Calu3 (cell line): ENCODE results near the gene TTC17. TPM values are rescaled to one million over a fixed set of nuclear protein-coding genes. Genes with fewer than 3 reads are reported as not detected.

Source experiments
- Bru-seq: library from RNA; stranded (reverse); fragments of 400-500 nt; gene quantifications from one replicate; lab custom pipeline; 2021; lab: Mats Ljungman, UMichigan
- BruChase-seq, 2 experiments: library from RNA; stranded (reverse); fragments of 400-500 nt; gene quantifications; one replicate each; lab custom pipeline; 2021; lab: Mats Ljungman, UMichigan
- BruUV-seq: library from RNA; stranded (reverse); fragments of 400-500 nt; replicated peaks from 2 replicates; lab custom pipeline; 2021; lab: Mats Ljungman, UMichigan
- CTCF ChIA-PET: fragments of 300-600 bp; sonication (Branson Sonifier 250); formaldehyde crosslinking; loops from one replicate; lab custom pipeline; 2022; ENCODE audit warnings: antibody characterized with exemption; lab: Charles Lee
- DNase-seq: peaks from one replicate; pipeline ENCODE4 v3.0.0; 2022
- H3K27ac Mint-ChIP-seq: one replicate; pipeline ENCODE4 v1.8.0; 2022; ENCODE audit warnings: mixed read lengths; ENCODE audit not compliant: unreplicated experiment
- H3K27me3 Mint-ChIP-seq: one replicate; pipeline ENCODE4 v1.8.0; 2022; ENCODE audit warnings: mixed read lengths; ENCODE audit not compliant: unreplicated experiment
- H3K36me3 Mint-ChIP-seq: one replicate; pipeline ENCODE4 v1.8.0; 2022; ENCODE audit warnings: mild to moderate bottlenecking, moderate library complexity, mixed read lengths; ENCODE audit not compliant: insufficient read depth, unreplicated experiment
- H3K4me1 Mint-ChIP-seq: one replicate; pipeline ENCODE4 v1.8.0; 2022; ENCODE audit warnings: mild to moderate bottlenecking, low read depth, mixed read lengths; ENCODE audit not compliant: unreplicated experiment
- H3K4me3 Mint-ChIP-seq: one replicate; pipeline ENCODE4 v1.8.0; 2022; ENCODE audit warnings: mild to moderate bottlenecking, low read depth, moderate library complexity, mixed read lengths; ENCODE audit not compliant: unreplicated experiment
- H3K9me3 Mint-ChIP-seq: one replicate; pipeline ENCODE4 v1.8.0; 2022; ENCODE audit warnings: low read depth, mixed read lengths; ENCODE audit not compliant: unreplicated experiment
- CTCF ChIP-seq: fragments of 200-600 bp; IDR thresholded peaks from one replicate; pipeline ENCODE4 v1.8.0; 2022; ENCODE audit warnings: antibody characterized with exemption; ENCODE audit not compliant: unreplicated experiment
- intact Hi-C: fragments of 100-400 bp; cut with micrococcal nuclease; formaldehyde crosslinking; loops from one replicate; pipeline ENCODE4 v1.10.0; 2022; ENCODE audit not compliant: unreplicated experiment
- long read RNA-seq: library from polyadenylated mRNA; stranded (forward); transcript quantifications from one replicate; pipeline ENCODE4 v2.0.0, GENCODE V29; 2022
- total RNA-seq: library from RNA; stranded (reverse); gene quantifications from 2 replicates; pipeline ENCODE4 v1.2.3, GENCODE V29; 2022

The TTC17 gene, protein sequence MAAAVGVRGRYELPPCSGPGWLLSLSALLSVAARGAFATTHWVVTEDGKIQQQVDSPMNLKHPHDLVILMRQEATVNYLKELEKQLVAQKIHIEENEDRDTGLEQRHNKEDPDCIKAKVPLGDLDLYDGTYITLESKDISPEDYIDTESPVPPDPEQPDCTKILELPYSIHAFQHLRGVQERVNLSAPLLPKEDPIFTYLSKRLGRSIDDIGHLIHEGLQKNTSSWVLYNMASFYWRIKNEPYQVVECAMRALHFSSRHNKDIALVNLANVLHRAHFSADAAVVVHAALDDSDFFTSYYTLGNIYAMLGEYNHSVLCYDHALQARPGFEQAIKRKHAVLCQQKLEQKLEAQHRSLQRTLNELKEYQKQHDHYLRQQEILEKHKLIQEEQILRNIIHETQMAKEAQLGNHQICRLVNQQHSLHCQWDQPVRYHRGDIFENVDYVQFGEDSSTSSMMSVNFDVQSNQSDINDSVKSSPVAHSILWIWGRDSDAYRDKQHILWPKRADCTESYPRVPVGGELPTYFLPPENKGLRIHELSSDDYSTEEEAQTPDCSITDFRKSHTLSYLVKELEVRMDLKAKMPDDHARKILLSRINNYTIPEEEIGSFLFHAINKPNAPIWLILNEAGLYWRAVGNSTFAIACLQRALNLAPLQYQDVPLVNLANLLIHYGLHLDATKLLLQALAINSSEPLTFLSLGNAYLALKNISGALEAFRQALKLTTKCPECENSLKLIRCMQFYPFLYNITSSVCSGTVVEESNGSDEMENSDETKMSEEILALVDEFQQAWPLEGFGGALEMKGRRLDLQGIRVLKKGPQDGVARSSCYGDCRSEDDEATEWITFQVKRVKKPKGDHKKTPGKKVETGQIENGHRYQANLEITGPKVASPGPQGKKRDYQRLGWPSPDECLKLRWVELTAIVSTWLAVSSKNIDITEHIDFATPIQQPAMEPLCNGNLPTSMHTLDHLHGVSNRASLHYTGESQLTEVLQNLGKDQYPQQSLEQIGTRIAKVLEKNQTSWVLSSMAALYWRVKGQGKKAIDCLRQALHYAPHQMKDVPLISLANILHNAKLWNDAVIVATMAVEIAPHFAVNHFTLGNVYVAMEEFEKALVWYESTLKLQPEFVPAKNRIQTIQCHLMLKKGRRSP
- total RNA-seq (77.7 and 79.0 TPM in 2 replicates), Bru-seq, nascent RNA (percentile 88 among the genes with signal in this experiment), BruChase-seq, experiment 1, labeled RNA remaining after a 6-hour chase (percentile 84 among the genes with signal in this experiment), BruChase-seq, experiment 2, labeled RNA remaining after a 2-hour chase (percentile 82 among the genes with signal in this experiment)
- long read RNA-seq, full-length matches to known transcripts, result 36 of 92 reads
- long read RNA-seq, partial matches to known transcripts, result 14 of 92 reads
- long read RNA-seq, other reads (novel, unspliced or antisense), result 42 of 92 reads

DNA sequence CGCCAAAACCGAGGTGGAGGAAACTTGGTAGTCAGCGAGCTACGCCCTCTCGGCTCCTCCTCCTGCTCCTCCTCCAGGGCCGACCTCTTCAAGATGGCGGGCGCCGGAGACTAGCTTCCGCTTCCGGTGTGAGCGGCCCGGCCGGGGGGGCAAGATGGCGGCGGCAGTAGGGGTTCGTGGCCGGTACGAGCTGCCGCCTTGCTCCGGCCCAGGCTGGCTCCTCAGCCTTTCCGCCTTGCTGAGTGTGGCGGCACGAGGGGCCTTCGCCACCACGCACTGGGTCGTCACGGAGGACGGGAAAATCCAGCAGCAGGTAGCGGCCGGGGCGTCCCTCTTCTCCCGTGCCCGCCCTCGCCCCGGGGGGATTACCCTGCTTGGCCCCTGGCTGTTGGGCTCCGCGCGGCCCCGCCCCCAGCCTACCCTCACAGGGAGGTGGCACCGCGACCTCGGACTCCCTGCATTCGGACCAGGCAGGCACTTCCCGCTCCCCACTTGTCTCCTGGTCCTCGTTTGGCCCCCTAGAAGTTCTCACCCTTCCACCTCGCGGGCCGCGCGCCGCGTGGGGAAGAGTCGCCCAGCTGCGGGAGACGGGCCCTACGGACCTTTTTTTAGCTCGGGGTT is at the start of gene TTC17:
Gene TTC17, plus strand, starts transcription at position 120 of the 621 bp plus-strand sequence. Its CDS starts 35 bp downstream, at position 155.
- DNase-seq, result peak; percentile 95
- intact Hi-C loops, result no loop called here
- CTCF ChIA-PET, result interaction anchor here (1.4 to 1.5 kb wide), 2 partner anchors 47 to 76 kb away, joined by 4 to 7 read pairs; partner anchors contain the start of gene API5
- Mint-ChIP-seq H3K4me1 (peaks cover 11% of the 10 kb centered on the region), H3K27me3 (no peaks in the 10 kb centered on the region), H3K9me3 (no peaks in the 10 kb centered on the region), H3K36me3 (peaks cover 25% of the 10 kb centered on the region), H3K27ac (peak within 1 kb of the TSS; percentile 89), H3K4me3 (peak within 1 kb of the TSS; percentile 82)
- BruUV-seq, result no TSS peak
- no peak for TF ChIP-seq CTCF

- TF ChIP-seq CTCF, result peak; percentile 51
Observed at GRCh38 chr11:43311791-43312607, 46.7 kb upstream of the TTC17 start, which contains the start of gene API5. Gene API5, plus strand, starts transcription at chr11:43311996. Its CDS starts 132 bp downstream, at chr11:43312128.

DNA sequence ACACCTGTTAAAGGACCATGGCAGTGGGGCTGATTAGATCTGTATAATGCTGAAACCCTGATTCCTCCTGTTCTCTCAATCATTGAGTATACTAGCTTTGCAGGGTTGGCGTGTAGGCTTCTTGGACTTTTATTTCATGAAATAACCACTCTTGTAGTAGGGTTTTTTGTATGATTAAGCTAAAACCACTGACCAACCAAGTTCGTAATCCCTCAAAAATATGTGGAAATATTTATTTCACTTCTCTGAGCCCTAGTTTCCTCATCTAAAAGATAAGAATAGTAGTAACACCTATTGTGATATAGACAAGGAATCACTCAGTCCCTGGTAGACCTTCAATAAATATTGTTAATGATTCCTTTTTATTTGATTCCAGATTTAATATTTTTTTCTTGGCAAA is 42.8 kb upstream of the TTC17 start:
- Mint-ChIP-seq H3K27me3 (no peaks in the 10 kb centered on the region), H3K27ac (no peak overlapping the region), H3K36me3 (peaks cover 27% of the 10 kb centered on the region), H3K4me1 (peaks cover 33% of the 10 kb centered on the region), H3K4me3 (no peak overlapping the region), H3K9me3 (no peaks in the 10 kb centered on the region)
- intact Hi-C loops, result loop anchor here (5.0 kb wide), 1 partner anchor 96 kb away; no protein-coding TSS in a partner anchor
- no TSS peak for BruUV-seq
- no peak for DNase-seq
- TF ChIP-seq CTCF, result no peak
- CTCF ChIA-PET, result no interaction called here

More at GRCh38 chr11:43311791-43312607, 46.7 kb upstream of the TTC17 start, which contains the start of gene API5:
- CTCF ChIA-PET, result interaction anchor here (0.5 to 1.2 kb wide), 9 partner anchors 10 to 110 kb away, joined by 3 to 7 read pairs (median 4); partner anchors contain the start of gene TTC17
- TSS peak; percentile 48 for BruUV-seq
- Mint-ChIP-seq H3K27ac (peak within 1 kb of the TSS; percentile 97), H3K4me1 (peaks cover 33% of the 10 kb centered on the region), H3K36me3 (peaks cover 27% of the 10 kb centered on the region), H3K4me3 (peak within 1 kb of the TSS; percentile 97), H3K27me3 (peaks cover under 1% of the 10 kb centered on the region), H3K9me3 (no peaks in the 10 kb centered on the region)
- intact Hi-C loops, result no loop called here
- DNase-seq, result peak; percentile 92
